ENCODE results near the gene RNF130. TPM values are rescaled to one million over a fixed set of nuclear protein-coding genes. Genes with fewer than 3 reads are reported as not detected.
"Not testable (repeated sequence)": the region's sequence is repeated elsewhere in the genome, so short reads cannot be mapped to it uniquely, and the experiment has no call there.

RNF130 gene
- total RNA-seq, 4 donors from 2014 or later = 150 to 170 (median 167) TPM

DNA sequence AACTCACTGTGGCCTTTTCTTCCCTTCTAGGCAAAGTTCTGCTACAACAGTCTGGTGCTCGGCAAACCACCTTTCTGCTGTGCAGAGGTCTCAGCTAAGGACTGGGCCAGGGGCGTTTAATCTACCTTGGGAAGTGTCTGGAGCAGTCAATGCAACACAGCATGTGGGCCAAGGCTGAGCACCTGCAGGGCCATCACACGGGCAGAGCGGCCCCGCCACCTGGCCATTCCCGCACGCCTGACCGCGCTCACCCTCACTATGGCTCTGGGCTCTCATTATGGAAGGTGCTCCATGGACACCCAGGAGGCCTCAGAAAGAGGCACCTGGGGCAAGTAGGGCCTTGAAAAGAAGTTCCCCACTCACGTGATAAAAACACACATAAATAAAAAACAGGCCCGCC is 98.2 kb downstream of the RNF130 start:
- TF ChIP-seq, protein P1, sequence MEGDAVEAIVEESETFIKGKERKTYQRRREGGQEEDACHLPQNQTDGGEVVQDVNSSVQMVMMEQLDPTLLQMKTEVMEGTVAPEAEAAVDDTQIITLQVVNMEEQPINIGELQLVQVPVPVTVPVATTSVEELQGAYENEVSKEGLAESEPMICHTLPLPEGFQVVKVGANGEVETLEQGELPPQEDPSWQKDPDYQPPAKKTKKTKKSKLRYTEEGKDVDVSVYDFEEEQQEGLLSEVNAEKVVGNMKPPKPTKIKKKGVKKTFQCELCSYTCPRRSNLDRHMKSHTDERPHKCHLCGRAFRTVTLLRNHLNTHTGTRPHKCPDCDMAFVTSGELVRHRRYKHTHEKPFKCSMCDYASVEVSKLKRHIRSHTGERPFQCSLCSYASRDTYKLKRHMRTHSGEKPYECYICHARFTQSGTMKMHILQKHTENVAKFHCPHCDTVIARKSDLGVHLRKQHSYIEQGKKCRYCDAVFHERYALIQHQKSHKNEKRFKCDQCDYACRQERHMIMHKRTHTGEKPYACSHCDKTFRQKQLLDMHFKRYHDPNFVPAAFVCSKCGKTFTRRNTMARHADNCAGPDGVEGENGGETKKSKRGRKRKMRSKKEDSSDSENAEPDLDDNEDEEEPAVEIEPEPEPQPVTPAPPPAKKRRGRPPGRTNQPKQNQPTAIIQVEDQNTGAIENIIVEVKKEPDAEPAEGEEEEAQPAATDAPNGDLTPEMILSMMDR (IDR thresholded peaks at IDR 0.05) = no peak
- DNase-seq (ENCODE audit: low spot score) (no peak), ATAC-seq (ENCODE audit: low FRiP score) (no peak)

DNA sequence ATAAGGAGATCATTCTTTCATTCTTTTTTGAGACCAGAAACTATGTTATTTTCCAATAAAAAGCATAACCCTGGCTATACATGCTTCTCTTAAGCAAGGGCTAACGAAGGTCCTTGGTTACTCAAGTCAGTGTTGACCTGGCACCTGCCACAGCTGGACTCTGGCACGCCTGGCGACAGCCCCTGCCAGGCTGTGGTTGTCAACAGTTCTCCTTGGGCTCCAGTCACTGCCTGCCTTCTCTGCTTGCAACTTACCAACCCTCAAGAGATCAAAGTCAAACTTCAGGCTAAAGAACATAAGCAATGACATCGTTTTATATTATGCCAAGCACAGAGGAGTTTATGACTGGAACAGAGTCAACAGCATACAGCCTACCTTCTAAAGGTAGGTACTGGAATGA is 102.4 kb downstream of the RNF130 start:
- TF ChIP-seq, protein P1 (IDR thresholded peaks at IDR 0.05) = no peak
- DNase-seq (ENCODE audit: low spot score) (no peak), ATAC-seq (ENCODE audit: low FRiP score) (no peak)

DNA sequence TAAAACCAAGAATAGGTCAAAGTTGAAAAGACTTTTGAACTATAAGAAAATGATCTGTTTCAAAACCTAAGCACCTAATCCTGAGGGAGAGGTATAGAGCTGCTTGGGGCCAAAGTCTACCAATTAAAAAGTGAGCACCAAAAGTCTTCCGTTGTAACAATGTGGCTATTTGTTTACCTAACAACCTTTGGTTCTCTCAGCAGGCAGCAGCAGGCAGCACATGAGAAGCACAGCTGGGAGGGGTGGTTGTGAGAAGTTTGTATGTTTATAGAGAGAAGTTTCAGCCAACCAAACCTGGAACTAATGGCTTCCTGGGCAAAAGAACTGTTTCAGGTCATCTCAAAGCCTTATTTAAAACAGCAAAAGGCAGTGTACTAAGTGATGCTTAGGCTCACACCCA is 104.1 kb downstream of the RNF130 start:
- TF ChIP-seq, protein P1 (IDR thresholded peaks at IDR 0.05) = no peak
- DNase-seq (ENCODE audit: low spot score) (no peak), ATAC-seq (ENCODE audit: low FRiP score) (no peak)

DNA sequence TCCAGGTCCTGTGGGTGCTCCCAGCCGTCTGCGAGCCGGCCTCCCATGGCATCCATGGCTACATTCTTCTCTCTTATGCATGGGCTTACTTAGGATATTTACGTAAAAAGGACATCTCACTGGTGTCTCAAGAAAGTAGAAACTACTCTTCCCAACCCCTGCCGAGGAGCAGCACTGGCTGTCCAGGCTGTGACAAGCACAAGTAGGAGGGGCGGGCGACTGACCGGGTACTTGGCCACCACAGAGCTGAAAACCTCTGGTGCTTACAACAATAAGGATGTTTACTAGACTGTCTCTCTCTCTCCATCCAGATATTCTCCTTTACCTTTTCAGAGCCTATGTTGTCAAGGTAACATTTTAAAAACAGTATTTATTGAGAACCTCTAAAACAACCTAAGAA is 107.5 kb downstream of the RNF130 start:
- ATAC-seq (ENCODE audit: low FRiP score) = no peak
- TF ChIP-seq, protein P1 (IDR thresholded peaks at IDR 0.05) = no peak
- no peak for DNase-seq (ENCODE audit: low spot score)

DNA sequence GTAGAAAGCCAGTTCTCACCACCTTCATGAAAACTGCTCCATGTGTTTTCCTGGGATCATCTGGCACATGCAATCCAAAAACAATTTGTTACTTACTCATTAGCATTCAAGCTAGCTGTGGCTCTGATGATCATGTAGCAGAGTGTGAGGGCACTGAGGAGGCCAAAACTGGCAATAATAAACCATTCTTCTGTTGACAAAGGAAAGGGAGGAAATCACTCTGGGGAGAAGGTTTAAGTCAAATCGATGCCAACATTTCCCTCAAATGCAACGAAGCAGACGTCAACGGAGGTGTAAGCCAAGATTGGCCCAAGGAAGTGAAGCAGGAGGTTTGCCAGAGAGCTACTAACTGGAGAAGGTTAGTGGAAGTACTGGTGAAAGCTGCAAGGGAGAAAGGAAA is 108.2 kb downstream of the RNF130 start:
- ATAC-seq (ENCODE audit: low FRiP score) (no peak), DNase-seq (ENCODE audit: low spot score) (no peak)
- TF ChIP-seq, protein P1 (IDR thresholded peaks at IDR 0.05) = no peak

DNA sequence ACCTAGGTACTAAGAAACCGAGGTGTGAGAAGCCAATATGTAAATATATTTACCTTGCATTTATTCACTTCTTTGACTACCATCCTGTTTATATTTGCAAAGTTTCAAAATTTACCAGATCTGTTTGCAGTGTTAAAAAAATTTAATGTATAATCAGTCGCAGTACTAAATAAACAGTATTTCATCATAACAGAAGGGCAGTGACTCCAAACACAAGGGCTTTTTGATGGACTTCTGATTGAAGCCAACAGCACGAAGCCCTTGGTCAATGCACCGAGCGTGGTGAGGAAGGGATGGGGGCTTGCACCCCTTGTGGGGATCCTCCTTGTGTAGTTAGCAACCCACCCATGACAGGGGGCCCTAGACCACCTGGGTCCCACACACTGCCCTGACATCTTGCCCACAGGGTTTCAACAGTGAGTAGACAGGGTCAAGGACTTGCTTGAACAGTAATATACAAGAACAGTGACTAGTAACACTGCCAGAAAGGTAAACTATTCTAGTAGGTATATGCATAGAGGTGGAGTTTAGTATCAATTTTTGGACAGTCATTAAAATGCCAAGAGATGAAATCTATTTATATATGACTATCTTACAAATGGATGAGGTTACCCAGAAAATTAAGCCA is 111.2 kb downstream of the RNF130 start:
- no peak for DNase-seq (ENCODE audit: low spot score)
- ATAC-seq (ENCODE audit: low FRiP score) = no peak
- TF ChIP-seq, protein P1 (IDR thresholded peaks at IDR 0.05) = no peak

DNA sequence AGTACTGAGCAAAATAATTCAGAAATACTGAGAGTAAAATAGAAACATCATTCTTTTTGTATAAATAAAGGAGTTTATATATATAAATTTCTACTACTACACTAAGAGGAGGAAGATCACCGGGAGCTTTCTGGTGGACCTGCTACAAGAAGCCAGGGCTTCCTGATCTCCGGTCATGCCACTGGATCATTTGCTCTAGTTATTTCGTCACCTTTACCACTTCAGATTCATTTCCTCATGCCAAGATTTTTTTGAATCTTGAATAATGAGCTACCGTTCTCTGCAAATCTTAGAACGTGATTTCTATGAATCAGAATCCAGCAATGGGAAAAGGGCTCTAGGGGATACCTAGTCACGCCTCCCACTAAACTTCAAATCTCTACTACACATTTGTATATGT is 111.9 kb downstream of the RNF130 start:
- TF ChIP-seq, protein P1 (IDR thresholded peaks at IDR 0.05) = no peak
- no peak for ATAC-seq (ENCODE audit: low FRiP score)

DNA sequence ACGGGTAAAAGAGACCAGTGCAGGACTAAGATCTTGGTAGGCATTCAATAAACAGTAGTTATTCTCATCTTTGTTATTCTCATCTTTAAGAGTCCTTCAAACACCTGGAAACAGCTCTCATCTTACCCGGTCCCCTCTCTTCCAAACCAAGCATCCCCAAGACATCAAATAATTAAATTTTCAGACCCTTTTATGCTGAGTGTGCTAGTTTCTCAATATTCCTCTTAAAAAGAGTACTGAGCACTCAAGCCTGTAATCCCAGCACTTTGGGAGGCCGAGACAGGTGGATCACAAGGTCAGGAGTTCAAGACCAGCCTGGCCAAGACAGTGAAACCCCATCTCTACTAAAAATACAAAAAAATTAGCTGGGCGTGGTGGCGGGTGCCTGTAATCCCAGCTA is 112.4 kb downstream of the RNF130 start:
- not testable (repeated sequence) for DNase-seq (ENCODE audit: low spot score); ATAC-seq (ENCODE audit: low FRiP score)

More for the DNA sequence above, 111.9 kb downstream of the RNF130 start:
- no peak for DNase-seq (ENCODE audit: low spot score)
